Effector CD4-positive, alpha-beta T cell (primary cell): ENCODE data around the gene RTTN.
A peak's percentile ranks its signal among the peaks of the same experiment; 100 is the strongest.
"Not testable (repeated sequence)": the region's sequence is repeated elsewhere in the genome, so short reads cannot be mapped to it uniquely, and the experiment has no call there.

Source experiments
- DNase-seq: peaks from one replicate; pipeline ENCODE4 v3.0.0-alpha.2; 2020
- total RNA-seq: gene quantifications from one replicate; lab custom pipeline; 2026; lab: John Stamatoyannopoulos, UW

The RTTN gene, protein sequence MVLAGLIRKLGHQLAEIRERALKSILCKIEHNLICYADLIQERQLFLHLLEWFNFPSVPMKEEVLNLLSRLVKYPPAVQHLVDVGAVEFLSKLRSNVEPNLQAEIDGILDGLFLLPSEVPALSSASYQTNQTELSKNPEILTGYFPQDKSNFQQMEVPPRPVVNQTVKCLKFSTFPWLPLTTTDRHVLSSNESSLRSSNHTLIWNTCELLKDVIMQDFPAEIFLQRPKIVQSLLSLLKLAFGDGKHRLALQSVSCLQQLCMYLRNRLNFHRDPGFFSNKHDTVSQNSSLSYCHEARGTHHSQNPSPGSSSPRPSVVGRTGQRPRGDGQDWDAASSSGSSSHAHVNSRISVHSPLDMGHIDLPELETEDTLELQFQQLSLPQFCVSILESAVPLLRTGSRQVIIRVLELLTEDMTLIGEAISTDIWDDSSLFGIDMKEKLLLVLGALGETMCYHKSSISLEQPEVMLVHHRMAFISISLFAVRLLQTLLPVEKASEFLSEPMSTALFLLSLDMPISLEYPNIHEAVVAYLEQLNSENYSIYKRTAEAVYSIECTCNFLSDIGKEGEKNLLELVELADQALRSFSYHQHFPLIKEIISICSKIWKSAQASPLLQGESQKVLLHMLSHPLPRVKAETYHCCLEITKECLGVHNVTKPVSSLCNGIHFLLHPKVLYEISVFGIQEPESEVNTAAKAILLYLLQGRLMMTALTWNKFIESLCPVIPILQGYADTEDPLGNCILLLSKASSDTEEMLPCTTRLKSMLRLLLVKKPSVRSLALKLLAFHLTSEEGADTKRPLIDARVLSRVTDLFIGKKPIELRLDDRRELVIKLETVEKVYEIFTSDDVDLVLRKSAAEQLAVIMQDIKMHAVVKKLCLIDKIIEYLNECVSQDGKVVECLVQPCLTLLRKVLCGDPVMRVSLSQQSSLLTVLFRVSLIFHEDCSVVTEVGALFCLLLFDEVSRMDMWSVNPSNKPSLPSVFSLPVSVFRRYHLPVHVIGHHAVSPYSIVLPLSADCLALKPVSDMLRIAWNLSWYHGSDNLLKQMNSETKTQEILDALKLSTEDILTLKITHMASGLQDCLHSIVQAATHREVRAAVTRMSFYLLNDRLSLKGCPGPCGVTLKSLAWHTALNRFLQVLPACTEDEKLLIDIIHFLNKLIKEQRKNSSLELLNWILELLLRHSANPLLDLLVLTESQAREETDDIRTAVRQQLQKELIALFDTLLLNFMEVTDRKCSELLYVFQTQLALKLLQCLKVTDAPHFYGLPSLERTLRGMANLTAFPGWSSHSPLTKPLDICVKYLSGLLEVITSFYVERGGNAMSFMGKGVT (N-terminal part only)
- total RNA-seq: 53.3 reads per million, percentile 70 among the genes with 10 or more reads in this experiment

- peak; percentile 88 for DNase-seq
Measured at GRCh38 chr18:70205421-70206397, at the start of gene RTTN. Gene RTTN (minus strand): TSS chr18:70205687. CDS start chr18:70205658, 29 bp downstream.

DNA sequence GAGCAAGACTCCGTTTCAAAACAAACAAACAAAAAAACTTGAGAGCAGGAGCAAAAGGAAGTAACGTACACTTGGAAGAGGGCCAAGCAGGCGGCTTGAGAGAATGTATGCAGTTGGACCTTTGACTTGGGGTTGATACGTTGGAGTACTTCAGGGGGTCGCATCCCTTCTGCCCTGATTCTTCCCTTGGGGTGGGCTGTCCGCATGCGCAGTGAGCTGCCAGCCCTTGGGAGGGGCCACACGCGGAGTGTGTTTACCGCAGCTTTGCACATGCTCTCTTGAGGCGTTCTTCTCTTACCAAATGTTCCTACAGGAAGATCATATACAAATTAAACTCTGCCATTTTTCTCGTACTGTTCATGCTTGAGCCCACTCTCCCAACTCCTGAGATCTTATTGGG is 45.3 kb upstream of the RTTN start:
- no peak for DNase-seq

DNA sequence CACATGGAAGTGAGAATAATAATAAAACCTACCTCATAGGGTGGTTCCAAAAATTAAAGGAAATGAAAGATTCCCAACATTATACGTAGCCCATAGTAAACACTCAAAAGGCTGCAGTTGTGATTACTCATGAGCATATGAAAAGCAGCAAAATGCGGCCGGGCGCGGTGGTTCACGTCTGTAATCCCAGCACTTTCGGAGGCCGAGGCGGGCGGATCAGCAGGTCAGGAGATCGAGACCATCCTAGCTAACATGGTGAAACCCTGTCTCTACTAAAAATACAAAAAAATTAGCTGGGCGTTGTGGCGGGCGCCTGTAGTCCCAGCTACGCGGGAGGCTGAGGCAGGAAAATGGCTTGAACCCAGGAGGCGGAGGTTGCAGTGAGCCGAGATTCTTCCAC is 44.4 kb upstream of the RTTN start:
- DNase-seq: not testable (repeated sequence)

GRCh38 chr18:70249118-70249517 is 43.6 kb upstream of the RTTN start:
- DNase-seq: no peak

- no peak for DNase-seq
Measured at GRCh38 chr18:70246061-70246466, 40.6 kb upstream of the RTTN start.

DNA sequence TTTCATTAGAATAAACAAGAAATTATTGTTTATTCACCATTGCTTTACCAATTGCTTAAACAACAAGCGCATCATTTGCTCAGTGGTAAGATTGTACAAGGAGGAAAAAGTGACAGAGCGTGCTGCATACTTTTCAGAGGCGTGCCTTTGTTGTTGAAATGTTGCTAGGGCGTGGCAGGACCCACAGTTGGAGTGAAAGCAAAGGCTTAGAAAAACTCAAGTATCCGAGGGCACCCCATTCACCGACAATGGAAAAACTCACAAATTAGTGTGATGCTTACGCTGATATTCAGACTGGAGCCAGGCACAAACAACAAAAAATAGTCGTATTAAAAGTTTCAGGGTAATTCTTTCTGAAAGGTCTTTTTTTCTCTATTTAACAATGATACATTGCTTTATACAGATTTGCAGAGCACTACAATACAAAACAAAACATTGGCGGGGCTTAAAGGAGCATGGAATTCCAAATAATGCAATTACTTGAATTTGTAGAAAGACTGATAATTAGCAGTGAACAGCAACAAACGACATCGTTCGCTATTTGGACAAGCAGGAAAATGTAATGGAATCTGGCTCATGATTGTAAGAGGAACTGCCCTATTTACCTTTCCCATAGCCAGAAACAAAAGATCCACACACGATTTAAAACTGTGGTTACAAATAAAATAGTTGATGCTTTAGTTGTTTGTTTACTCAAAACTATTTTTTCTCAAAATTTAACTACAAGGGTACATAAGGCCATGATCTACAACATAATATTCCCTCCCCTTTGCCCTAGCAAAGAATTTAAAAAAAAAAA is 37.8 kb upstream of the RTTN start:
- DNase-seq: no peak

DNA sequence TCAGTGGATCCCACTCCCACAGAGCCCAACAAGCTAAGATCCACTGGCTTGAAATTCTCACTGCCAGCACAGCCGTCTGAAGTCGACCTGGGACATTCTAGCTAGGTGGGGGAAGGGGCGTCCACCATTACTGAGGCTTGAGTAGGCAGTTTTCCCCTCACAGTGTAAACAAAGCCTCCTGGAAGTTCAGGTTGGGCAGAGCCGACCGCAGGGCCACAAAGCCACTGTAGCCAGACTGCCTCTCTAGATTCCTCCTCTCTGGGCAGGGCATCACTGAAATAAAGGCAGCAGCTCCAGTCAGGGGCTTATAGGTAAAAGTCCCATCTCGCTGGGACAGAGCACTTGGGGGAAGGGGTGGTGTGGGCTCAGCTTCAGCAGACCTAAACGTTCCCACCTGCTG is 31.4 kb upstream of the RTTN start:
- DNase-seq: not testable (repeated sequence)

DNA sequence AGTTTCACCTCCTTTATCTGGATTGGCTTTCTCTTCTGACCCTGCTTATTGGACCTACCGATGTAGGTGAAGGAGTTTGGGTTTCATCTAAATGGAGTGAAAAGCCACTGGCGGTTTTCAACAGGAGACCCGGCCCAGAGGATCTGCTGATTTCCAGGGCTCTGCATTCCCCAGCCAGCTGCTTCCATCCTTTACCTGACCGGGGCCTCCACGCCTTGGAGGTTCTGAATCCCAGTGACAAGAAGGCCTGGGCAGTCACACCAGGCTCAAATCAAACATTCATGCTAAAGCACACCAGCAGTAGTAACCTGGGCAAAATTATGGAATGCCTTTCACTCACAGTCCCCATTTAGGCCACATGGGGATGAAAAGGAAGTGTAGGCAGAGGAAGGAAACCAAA is 30.0 kb upstream of the RTTN start:
- no peak for DNase-seq

DNA sequence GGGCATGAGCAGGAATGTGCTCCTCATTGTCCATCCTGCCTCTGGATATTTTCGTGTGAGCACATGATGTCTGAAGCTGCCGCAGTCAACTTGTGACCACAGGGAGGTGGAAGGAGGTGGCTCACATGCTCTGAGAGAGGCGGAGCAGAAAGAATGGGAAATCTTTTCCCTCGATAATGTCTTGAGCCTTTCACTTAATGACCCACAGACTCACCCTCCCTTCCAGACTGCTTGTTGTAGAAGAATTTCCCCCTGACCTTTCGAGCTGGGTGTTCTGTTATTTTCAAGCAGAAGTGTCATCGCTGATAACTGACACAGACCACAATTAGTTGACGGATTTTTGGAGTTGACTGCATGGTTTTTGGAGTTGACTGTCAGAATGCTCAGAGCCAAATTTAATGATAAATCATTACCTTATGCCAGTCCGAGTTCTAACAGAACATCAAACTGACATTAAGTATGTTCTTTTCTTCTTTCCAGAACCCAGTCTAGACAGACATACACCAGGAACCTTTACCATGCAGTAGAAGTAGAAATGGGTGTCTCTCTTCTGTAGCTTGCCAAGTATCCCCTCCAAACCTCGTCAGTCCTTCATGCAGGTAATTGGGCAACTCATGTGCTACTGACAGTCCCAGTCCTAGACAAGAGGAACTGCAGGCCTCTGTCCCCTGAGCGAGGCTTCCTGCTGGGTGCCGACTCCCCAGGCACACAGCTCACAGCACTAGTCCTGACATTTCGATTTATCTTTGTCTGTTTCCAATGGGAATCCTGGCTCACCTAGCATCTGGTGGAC is 29.4 kb upstream of the RTTN start:
- DNase-seq: no peak

- no peak for DNase-seq
Measured at GRCh38 chr18:70233974-70234373, 28.5 kb upstream of the RTTN start.

GRCh38 chr18:70232261-70232660 is 26.8 kb upstream of the RTTN start:
- no peak for DNase-seq

GRCh38 chr18:70229639-70230038 is 24.2 kb upstream of the RTTN start:
- DNase-seq: no peak

GRCh38 chr18:70228536-70228935 is 23.0 kb upstream of the RTTN start:
- no peak for DNase-seq

DNA sequence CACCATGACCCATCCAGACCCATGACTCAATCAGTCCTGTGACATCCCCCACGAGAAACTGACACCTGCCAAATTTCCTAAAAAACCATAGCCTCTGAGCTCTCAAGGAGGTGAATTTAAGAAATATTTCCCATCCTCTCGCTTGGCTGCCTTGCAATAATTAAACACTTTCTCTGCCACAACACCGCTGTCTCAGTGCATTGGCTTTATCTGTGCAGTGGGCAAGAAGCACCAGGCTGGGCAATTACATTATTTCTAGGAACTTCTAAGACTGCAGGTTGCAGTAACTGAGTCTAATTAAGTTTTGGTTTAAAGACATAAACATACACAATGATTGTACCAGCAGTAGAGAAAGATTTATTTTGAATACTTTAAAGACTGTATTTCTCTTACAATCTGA is 22.0 kb upstream of the RTTN start:
- no peak for DNase-seq

- no peak for DNase-seq
Measured at GRCh38 chr18:70221915-70222278, 16.4 kb upstream of the RTTN start.

DNA sequence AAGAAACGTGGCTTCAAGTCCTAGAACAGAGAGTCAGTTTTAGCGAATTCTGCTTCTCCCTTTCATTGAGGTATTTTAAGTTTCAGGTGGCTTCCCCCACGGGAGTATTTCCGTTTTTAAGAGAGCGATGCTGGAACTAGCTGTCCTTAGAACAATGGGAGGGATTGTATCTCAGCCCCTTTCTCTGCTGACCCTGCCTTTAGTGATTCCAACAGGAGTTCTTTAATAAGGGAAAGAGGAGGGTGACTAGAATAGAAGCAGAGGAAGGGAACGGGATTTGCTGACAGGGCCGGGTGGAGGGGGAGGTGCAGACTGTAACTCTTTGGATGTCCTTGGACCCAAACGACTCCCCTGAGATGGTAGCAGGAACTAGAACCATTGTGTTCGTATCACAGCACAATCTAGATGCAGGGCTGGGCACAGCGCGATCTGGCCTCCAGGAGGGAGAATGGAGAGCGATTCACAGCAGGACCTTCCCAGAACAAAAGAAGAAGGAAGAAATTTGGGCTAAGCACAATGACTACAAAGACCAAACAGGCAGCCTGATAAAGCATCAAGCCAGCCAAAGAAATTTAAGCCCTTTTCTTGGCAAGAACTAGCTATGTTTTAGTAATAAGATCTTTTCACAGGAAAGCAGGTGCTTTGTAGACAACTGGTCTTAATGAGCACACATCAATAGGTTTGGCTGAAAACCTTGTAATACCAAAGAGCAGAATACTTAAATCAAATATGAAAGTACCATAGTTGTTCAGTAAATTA is 15.8 kb upstream of the RTTN start:
- no peak for DNase-seq

GRCh38 chr18:70220628-70221027 is 15.1 kb upstream of the RTTN start:
- DNase-seq: no peak

DNA sequence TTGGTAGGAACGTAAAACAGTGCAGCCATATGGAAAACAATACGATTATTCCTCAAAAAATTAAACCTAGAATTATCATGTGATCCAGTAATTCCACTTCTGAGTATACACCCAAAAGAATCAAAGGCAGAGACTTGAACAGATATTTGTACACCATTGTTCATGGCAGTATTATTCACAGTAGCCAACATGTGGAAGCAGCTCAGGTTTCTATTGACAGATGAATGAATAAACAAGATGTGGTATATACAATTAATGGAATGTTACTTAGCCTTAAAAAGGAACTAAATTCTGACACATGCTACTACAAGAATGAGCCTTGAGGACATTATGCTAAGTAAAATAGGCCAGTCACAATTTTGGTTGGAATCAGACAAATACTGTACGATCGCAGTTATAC is 14.2 kb upstream of the RTTN start:
- no peak for DNase-seq

DNA sequence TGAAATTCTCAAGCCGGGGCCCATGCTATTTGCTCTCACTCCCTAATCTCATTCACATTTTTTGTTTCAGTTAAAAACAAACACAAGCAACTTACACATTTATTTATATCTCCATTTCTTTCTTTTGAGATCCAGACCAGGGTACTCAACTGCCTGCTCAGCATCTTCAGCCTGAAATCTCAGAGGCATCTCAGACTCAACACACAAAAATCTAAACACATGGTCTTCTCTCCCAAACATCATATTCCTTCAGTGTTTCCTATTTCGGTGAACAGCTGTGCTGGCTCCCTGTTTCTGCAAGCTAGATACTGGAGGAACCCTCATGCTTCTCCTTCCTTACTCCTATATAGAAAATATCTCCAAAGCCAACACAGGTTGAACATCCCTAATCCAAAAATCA is 11.3 kb upstream of the RTTN start:
- no peak for DNase-seq
